Body of pancreas (tissue), 4 donors: ENCODE data around the gene NEK10.

Experiments used
- POLR2A ChIP-seq, 3 donors: fragments of 450-650 bp; IDR thresholded peaks; one replicate each; pipeline ENCODE4 v1.6.1; 2016; ENCODE audit warnings: antibody characterized with exemption in 3 of 3, mild to moderate bottlenecking in 2 of 3
- TF ChIP-seq, protein P1 (sequence below), 7 experiments: fragments of 450-650 bp in 4 of 7; fragments of 200-600 bp in 3 of 7; sonication (generic) in 3 of 7; IDR thresholded peaks; one replicate each; pipeline ENCODE4 v1.5.1; 2016 to 2019; ENCODE audit warnings: antibody characterized with exemption in 7 of 7

DNA sequence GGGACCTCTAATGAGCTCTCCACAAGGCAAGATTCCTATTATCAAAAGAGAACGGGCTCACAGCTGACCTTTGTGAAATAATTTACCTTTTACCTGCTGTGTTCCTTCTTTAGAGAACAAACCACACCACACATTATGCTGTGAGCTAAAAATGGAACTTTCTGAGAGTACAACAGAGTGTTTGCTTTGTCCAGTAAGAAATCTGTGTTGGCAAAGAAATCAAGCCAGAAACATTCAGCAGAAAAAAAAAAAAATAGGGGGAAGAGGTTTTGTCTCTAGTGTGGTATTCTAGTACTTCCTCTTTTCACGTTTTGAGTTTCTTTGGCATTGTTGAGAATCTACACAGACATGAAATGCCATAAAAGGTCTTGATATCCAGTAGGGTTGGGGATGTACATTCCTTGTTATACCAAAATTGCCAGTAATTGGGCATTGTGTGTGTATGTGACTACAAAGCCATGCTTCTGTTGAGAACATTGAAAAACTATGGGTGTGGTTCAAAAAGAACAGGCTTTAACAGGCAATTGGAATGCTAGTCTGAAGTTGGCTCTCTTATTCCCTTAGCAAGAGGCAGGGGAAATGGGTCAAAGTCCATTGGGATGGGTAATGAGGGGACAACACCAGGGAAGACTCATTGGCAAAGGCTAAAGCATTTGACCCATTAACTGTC lies 273.5 kb downstream of the NEK10 start:
- TF ChIP-seq, protein P1, sequence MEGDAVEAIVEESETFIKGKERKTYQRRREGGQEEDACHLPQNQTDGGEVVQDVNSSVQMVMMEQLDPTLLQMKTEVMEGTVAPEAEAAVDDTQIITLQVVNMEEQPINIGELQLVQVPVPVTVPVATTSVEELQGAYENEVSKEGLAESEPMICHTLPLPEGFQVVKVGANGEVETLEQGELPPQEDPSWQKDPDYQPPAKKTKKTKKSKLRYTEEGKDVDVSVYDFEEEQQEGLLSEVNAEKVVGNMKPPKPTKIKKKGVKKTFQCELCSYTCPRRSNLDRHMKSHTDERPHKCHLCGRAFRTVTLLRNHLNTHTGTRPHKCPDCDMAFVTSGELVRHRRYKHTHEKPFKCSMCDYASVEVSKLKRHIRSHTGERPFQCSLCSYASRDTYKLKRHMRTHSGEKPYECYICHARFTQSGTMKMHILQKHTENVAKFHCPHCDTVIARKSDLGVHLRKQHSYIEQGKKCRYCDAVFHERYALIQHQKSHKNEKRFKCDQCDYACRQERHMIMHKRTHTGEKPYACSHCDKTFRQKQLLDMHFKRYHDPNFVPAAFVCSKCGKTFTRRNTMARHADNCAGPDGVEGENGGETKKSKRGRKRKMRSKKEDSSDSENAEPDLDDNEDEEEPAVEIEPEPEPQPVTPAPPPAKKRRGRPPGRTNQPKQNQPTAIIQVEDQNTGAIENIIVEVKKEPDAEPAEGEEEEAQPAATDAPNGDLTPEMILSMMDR (IDR thresholded peaks at IDR 0.05), result no peak
- TF ChIP-seq POLR2A (IDR thresholded peaks at IDR 0.05), result no peak
